Vagina (tissue), 2 donors: ENCODE results near the gene GTF2IRD1. TPM values are rescaled to one million over a fixed set of nuclear protein-coding genes. Genes with fewer than 3 reads are reported as not detected.

Experiments
- DNase-seq, 2 donors: peaks; one replicate each; pipeline ENCODE4 v3.0.0-alpha.2; 2017; ENCODE audit errors: extremely low spot score in 2 of 2
- H3K27ac ChIP-seq: fragments of 200-600 bp; sonication (generic); one replicate; pipeline ENCODE4 v1.5.1; 2019
- H3K27me3 ChIP-seq: fragments of 200-600 bp; sonication (generic); one replicate; pipeline ENCODE4 v1.5.1; 2019
- H3K36me3 ChIP-seq, 2 donors: fragments of 200-600 bp; sonication (generic); one replicate each; pipeline ENCODE4 v1.5.1; 2017 to 2019
- H3K4me1 ChIP-seq: fragments of 200-600 bp; sonication (generic); one replicate; pipeline ENCODE4 v1.5.1; 2019
- H3K4me3 ChIP-seq, 2 donors: fragments of 200-600 bp; sonication (generic); 1 replicate in 1 of 2; 2 replicates in 1 of 2; pipeline ENCODE4 v1.5.1; 2016 to 2019
- H3K9me3 ChIP-seq: fragments of 200-600 bp; sonication (generic); one replicate; pipeline ENCODE4 v1.5.1; 2019
- POLR2A ChIP-seq, 2 donors: fragments of 450-650 bp; IDR thresholded peaks; one replicate each; pipeline ENCODE4 v1.6.1; 2017; ENCODE audit warnings: antibody characterized with exemption in 2 of 2, mild to moderate bottlenecking in 2 of 2, moderate library complexity in 2 of 2
- POLR2AphosphoS5 ChIP-seq, 2 donors: sonication (generic); formaldehyde crosslinking; IDR thresholded peaks; one replicate each; pipeline ENCODE4 v1.9.0; 2017; ENCODE audit warnings: antibody characterized with exemption in 2 of 2, mild to moderate bottlenecking in 2 of 2, low read depth in 1 of 2; ENCODE audit not compliant: insufficient read depth in 1 of 2
- intact Hi-C: fragments of 100-400 bp; cut with DNase I; formaldehyde crosslinking; loops from one replicate; pipeline ENCODE4 v1.15.1; 2023
- total RNA-seq: library from RNA; depleted of rRNA; stranded (reverse); fragments of >200 nt; gene quantifications from one replicate; pipeline ENCODE4 v1.2.3, GENCODE V29; 2016
- TF ChIP-seq, protein P1 (sequence below), 3 experiments: fragments of 450-650 bp in 2 of 3; fragments of 200-600 bp in 1 of 3; sonication (generic) in 1 of 3; IDR thresholded peaks; one replicate each; pipeline ENCODE4 v1.5.1; 2017 to 2019; ENCODE audit warnings: antibody characterized with exemption in 3 of 3, mild to moderate bottlenecking in 2 of 3, moderate library complexity in 2 of 3

GTF2IRD1 gene
- total RNA-seq, 1 donor from 2014 or later = 33.6 TPM

DNA sequence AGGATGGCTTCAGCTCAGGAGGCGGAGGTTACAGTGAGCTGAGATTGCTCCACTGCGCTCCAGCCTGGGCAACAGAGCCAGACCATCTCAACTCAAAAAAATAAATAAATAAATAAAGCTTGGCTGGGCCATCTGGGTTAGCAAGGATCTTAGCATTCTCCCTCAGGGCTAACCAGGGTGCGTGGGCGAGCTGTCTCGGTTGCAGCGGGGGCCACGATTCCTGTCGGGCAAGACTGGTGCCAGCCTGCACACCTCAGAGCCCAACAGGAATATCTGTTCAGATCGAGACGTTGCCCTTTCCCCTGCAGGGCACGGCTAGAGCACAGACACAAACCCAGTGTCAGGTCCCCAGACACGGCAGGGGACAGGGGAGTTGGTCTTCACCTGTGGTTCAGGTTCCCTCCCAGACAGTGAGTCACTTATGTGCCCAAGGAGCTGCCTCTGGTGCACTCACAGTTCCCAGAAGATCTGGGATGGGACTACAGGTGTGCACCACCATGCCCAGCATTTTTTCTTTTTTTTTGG lies 128.3 kb downstream of the GTF2IRD1 start:
- H3K4me1 ChIP-seq = peaks cover 26% of the 10 kb centered on the region
- no peaks in the 10 kb centered on the region for H3K27me3 ChIP-seq
- no peak overlapping the region for H3K27ac ChIP-seq
- intact Hi-C loops = no loop called here
- DNase-seq = no peak
- H3K36me3 ChIP-seq = no peaks in the 10 kb centered on the region
- H3K9me3 ChIP-seq = no peaks in the 10 kb centered on the region
- TF ChIP-seq POLR2AphosphoS5 (IDR thresholded peaks at IDR 0.05; ENCODE audit: insufficient read depth in 1 of 2, low read depth in 1 of 2) (no peak), POLR2A (IDR thresholded peaks at IDR 0.05) (no peak)
- TF ChIP-seq, protein P1, sequence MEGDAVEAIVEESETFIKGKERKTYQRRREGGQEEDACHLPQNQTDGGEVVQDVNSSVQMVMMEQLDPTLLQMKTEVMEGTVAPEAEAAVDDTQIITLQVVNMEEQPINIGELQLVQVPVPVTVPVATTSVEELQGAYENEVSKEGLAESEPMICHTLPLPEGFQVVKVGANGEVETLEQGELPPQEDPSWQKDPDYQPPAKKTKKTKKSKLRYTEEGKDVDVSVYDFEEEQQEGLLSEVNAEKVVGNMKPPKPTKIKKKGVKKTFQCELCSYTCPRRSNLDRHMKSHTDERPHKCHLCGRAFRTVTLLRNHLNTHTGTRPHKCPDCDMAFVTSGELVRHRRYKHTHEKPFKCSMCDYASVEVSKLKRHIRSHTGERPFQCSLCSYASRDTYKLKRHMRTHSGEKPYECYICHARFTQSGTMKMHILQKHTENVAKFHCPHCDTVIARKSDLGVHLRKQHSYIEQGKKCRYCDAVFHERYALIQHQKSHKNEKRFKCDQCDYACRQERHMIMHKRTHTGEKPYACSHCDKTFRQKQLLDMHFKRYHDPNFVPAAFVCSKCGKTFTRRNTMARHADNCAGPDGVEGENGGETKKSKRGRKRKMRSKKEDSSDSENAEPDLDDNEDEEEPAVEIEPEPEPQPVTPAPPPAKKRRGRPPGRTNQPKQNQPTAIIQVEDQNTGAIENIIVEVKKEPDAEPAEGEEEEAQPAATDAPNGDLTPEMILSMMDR (IDR thresholded peaks at IDR 0.05) = no peak
- H3K4me3 ChIP-seq = no peak overlapping the region

DNA sequence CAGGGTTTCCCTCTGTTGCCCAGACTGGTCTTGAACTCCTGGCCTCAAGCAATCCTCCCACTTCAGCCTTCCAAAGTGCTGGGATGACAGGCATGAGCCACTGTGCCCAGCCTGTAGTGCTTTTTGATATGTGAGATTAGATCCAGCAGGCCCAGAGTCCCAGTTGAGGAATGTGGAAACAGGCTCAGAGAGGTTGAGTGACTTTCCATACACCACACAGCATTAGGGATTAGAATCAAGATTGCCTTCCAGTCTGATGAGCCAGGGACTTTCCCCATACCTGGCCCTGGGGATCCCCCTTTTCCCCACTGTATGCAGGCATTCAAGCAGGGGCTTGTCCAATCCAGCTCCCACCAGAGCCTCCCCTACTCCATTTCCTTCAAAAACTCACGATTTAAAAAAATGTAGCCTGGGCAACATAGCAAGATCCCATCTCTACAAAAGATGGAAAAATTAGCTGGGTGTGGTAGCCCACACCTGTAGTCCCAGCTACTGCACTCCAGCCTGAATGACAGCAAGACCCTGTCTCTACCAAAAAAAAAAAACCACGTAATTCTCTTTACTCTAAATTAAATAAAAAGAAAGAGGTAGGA lies 128.8 kb downstream of the GTF2IRD1 start:
- TF ChIP-seq, protein P1 (IDR thresholded peaks at IDR 0.05) = no peak
- TF ChIP-seq POLR2AphosphoS5 (IDR thresholded peaks at IDR 0.05; ENCODE audit: insufficient read depth in 1 of 2, low read depth in 1 of 2) (no peak), POLR2A (IDR thresholded peaks at IDR 0.05) (no peak)
- Histone ChIP-seq H3K4me3 (no peak overlapping the region), H3K36me3 (no peaks in the 10 kb centered on the region), H3K4me1 (peaks cover 31% of the 10 kb centered on the region), H3K27ac (no peak overlapping the region), H3K9me3 (no peaks in the 10 kb centered on the region), H3K27me3 (no peaks in the 10 kb centered on the region)
- intact Hi-C loops = no loop called here
- no peak for DNase-seq

DNA sequence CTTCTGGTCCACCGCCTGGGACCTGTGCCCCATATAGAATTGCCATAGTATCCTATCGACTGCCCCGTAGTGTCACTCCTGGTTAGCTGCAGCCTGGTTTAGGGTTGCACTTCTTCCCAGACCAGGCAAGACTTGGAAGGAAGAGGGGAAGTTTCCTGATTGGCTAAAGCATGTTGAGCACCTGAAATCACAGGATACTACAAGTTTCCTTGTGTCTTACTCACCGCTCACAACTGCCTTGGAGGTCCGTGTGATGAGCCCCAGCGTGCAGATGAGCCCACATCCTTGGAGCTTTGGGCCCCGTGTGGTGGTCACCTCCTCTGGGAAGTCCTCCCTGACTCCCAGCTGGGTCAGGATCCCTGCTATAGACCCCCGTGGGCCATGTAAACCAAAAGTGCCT lies 129.9 kb downstream of the GTF2IRD1 start:
- H3K27me3 ChIP-seq = no peaks in the 10 kb centered on the region
- TF ChIP-seq POLR2AphosphoS5 (IDR thresholded peaks at IDR 0.05; ENCODE audit: insufficient read depth in 1 of 2, low read depth in 1 of 2) (no peak), POLR2A (IDR thresholded peaks at IDR 0.05) (no peak)
- TF ChIP-seq, protein P1 (IDR thresholded peaks at IDR 0.05) = no peak
- peaks cover 35% of the 10 kb centered on the region for H3K4me1 ChIP-seq
- H3K27ac ChIP-seq = no peak overlapping the region
- H3K9me3 ChIP-seq = no peaks in the 10 kb centered on the region
- intact Hi-C loops = no loop called here
- H3K36me3 ChIP-seq = no peaks in the 10 kb centered on the region
- DNase-seq = no peak
- H3K4me3 ChIP-seq = no peak overlapping the region

- Histone ChIP-seq H3K4me3 (no peak overlapping the region), H3K27me3 (no peaks in the 10 kb centered on the region), H3K9me3 (no peaks in the 10 kb centered on the region), H3K4me1 (peaks cover 32% of the 10 kb centered on the region), H3K27ac (no peak overlapping the region), H3K36me3 (no peaks in the 10 kb centered on the region)
- DNase-seq = no peak
- intact Hi-C loops = no loop called here
- no peak for TF ChIP-seq POLR2AphosphoS5 (IDR thresholded peaks at IDR 0.05; ENCODE audit: insufficient read depth in 1 of 2, low read depth in 1 of 2)
- TF ChIP-seq POLR2A (IDR thresholded peaks at IDR 0.05) = no peak
- TF ChIP-seq, protein P1 (IDR thresholded peaks at IDR 0.05) = no peak
These were observed 130.7 kb downstream of the GTF2IRD1 start for GRCh38 chr7:74584160-74584954.

DNA sequence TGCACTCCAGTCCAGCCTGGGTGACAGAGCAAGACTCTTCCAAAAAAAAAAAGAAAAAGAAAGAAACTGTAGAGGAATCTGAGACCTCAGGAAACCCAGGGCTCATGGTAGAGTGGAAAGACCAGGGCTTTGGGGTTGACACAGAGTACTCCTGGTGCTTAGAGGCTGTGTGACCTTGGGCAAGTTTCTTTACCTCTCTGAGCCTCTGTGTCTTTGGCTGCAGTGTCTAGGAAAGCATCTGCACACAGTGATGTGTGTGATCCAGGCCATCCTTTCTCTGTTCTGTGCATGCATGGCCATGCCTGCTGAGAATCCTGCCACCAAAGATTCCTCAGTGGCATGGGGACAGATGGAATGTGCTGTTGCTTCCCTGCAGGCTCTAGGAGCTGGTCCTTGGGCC lies 132.1 kb downstream of the GTF2IRD1 start:
- no peak for DNase-seq
- Histone ChIP-seq H3K27ac (peak overlapping the region; percentile 78), H3K27me3 (no peaks in the 10 kb centered on the region), H3K4me3 (no peak overlapping the region), H3K4me1 (peaks cover 17% of the 10 kb centered on the region), H3K9me3 (no peaks in the 10 kb centered on the region), H3K36me3 (peaks cover 0 to 7% of the 10 kb centered on the region in 2 donors)
- intact Hi-C loops = no loop called here
- TF ChIP-seq, protein P1 (IDR thresholded peaks at IDR 0.05) = no peak
- TF ChIP-seq POLR2AphosphoS5 (IDR thresholded peaks at IDR 0.05; ENCODE audit: insufficient read depth in 1 of 2, low read depth in 1 of 2) (no peak), POLR2A (IDR thresholded peaks at IDR 0.05) (no peak)
